Measurements from ENCODE around the gene GMCL2.

The GMCL2 gene

DNA sequence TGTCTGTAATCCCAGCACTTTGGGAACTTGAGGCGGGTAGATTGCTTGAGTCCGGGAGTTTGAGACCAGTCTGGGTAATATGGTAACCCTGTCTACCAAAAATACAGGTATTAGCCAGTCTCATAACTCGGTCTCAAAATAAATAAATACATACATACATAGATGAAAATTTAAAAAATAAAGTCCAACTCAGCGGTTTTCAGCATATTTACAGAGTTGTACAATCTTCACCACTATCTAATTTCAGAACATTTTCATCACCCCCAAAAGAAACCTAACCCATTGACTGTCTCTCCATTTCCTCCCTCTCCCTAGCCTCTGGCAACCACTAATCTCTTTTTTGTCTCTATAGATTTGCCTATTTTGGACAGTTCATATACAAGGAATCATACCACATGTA, 45.6 kb downstream of the GMCL2 start:
- CTCF ChIA-PET, result interaction anchor here (1.1 to 2.3 kb wide), 2 partner anchors 21 to 65 kb away, joined by 6 to 14 read pairs; no protein-coding TSS in a partner anchor
- H3K36me3 ChIP-seq (ENCODE audit: control insufficient read depth in 2 of 2, insufficient read depth in 1 of 2, low read length in 2 of 2), result peaks cover 59 to 84% of the 10 kb centered on the region in 2 experiments
- no peaks in the 10 kb centered on the region for H3K9me3 ChIP-seq (ENCODE audit: control insufficient read depth, insufficient read depth, low read depth, low read length)
- H3K4me1 ChIP-seq (ENCODE audit: control insufficient read depth, insufficient read depth, low read length), result no peaks in the 10 kb centered on the region
- POLR2A ChIA-PET, result interaction anchor here (1.0 kb wide), 2 partner anchors 12 to 62 kb away, joined by 3 to 4 read pairs; partner anchors contain the start of gene NHP2
- H3K4me3 ChIP-seq (ENCODE audit: low read depth, low read length), result no peak overlapping the region
- H3K27ac ChIP-seq (ENCODE audit: extremely low read depth, low read depth, low read length), result no peak overlapping the region
- TF ChIP-seq, protein P1, sequence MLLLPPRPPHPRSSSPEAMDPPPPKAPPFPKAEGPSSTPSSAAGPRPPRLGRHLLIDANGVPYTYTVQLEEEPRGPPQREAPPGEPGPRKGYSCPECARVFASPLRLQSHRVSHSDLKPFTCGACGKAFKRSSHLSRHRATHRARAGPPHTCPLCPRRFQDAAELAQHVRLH (tag by site-specific recombination; IDR thresholded peaks at IDR 0.05), result no peak
- TF ChIP-seq ZNF324 (tag by site-specific recombination; IDR thresholded peaks at IDR 0.05), result no peak

DNA sequence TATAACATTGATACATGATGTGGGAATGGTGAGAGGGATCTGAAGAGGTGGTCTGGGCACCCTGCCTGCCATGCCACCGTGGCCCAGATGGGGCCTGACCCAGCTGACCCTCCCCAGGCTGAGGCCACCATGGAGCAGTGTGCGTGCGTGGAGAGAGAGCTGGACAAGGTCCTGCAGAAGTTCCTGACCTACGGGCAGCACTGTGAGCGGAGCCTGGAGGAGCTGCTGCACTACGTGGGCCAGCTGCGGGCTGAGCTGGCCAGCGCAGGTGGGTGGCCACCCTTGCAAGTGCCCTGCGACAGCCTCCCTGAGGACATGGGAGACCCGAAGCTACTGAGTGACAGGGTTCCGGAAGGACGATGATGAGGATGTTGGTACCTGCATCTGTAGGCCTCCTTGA, 49.2 kb downstream of the GMCL2 start:
- TF ChIP-seq ZNF433 (tag by site-specific recombination; IDR thresholded peaks at IDR 0.05; ENCODE audit: low read depth) (no peak), KLF17 (tag by site-specific recombination; IDR thresholded peaks at IDR 0.05) (no peak), ZNF157 (tag by site-specific recombination; IDR thresholded peaks at IDR 0.05) (no peak), ZNF501 (tag by site-specific recombination; IDR thresholded peaks at IDR 0.05) (no peak), ZNF221 (tag by site-specific recombination; IDR thresholded peaks at IDR 0.05; ENCODE audit: borderline replicate concordance) (no peak), ZNF777 (tag by site-specific recombination; IDR thresholded peaks at IDR 0.05; ENCODE audit: borderline replicate concordance) (no peak), ZSCAN23 (tag by site-specific recombination; IDR thresholded peaks at IDR 0.05) (no peak), ZNF610 (tag by site-specific recombination; IDR thresholded peaks at IDR 0.05; ENCODE audit: borderline replicate concordance) (no peak), ZNF768 (tag by site-specific recombination; IDR thresholded peaks at IDR 0.05) (no peak), ZNF549 (tag by site-specific recombination; IDR thresholded peaks at IDR 0.05) (no peak), ZNF449 (tag by site-specific recombination; IDR thresholded peaks at IDR 0.05) (no peak)
- TF ChIP-seq, protein P2, sequence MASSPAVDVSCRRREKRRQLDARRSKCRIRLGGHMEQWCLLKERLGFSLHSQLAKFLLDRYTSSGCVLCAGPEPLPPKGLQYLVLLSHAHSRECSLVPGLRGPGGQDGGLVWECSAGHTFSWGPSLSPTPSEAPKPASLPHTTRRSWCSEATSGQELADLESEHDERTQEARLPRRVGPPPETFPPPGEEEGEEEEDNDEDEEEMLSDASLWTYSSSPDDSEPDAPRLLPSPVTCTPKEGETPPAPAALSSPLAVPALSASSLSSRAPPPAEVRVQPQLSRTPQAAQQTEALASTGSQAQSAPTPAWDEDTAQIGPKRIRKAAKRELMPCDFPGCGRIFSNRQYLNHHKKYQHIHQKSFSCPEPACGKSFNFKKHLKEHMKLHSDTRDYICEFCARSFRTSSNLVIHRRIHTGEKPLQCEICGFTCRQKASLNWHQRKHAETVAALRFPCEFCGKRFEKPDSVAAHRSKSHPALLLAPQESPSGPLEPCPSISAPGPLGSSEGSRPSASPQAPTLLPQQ (tag by site-specific recombination; IDR thresholded peaks at IDR 0.05), result no peak
- TF ChIP-seq, protein P1 (tag by site-specific recombination; IDR thresholded peaks at IDR 0.05), result no peak
- TF ChIP-seq, protein P3, sequence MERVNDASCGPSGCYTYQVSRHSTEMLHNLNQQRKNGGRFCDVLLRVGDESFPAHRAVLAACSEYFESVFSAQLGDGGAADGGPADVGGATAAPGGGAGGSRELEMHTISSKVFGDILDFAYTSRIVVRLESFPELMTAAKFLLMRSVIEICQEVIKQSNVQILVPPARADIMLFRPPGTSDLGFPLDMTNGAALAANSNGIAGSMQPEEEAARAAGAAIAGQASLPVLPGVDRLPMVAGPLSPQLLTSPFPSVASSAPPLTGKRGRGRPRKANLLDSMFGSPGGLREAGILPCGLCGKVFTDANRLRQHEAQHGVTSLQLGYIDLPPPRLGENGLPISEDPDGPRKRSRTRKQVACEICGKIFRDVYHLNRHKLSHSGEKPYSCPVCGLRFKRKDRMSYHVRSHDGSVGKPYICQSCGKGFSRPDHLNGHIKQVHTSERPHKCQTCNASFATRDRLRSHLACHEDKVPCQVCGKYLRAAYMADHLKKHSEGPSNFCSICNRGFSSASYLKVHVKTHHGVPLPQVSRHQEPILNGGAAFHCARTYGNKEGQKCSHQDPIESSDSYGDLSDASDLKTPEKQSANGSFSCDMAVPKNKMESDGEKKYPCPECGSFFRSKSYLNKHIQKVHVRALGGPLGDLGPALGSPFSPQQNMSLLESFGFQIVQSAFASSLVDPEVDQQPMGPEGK (tag by site-specific recombination; IDR thresholded peaks at IDR 0.05), result no peak
- H3K36me3 ChIP-seq (ENCODE audit: control insufficient read depth in 2 of 2, insufficient read depth in 1 of 2, low read length in 2 of 2), result peaks cover 55 to 80% of the 10 kb centered on the region in 2 experiments
- ChIA-PET POLR2A (interaction anchor here (0.6 to 1.4 kb wide), 5 partner anchors 9 to 25 kb away, joined by 3 to 4 read pairs (median 3); partner anchors contain the start of genes N4BP3 and NHP2), CTCF (interaction anchor here (0.7 to 3.3 kb wide), 3 partner anchors 8 to 17 kb away, joined by 4 to 18 read pairs (median 13); no protein-coding TSS in a partner anchor)
- no peak overlapping the region for H3K4me3 ChIP-seq (ENCODE audit: low read depth, low read length)
- no peaks in the 10 kb centered on the region for H3K4me1 ChIP-seq (ENCODE audit: control insufficient read depth, insufficient read depth, low read length)
- H3K27ac ChIP-seq (ENCODE audit: extremely low read depth, low read depth, low read length), result no peak overlapping the region
- no peaks in the 10 kb centered on the region for H3K9me3 ChIP-seq (ENCODE audit: control insufficient read depth, insufficient read depth, low read depth, low read length)
